ENCODE measurements around the gene PFAS. TPM values are rescaled to one million over a fixed set of nuclear protein-coding genes. Genes with fewer than 3 reads are reported as not detected.
A peak's percentile ranks its signal among the peaks of the same experiment; 100 is the strongest.

The PFAS gene
- polyA plus RNA-seq, 1 experiment: 14.0 TPM

GRCh38 chr17:8227238-8227581, 21.9 kb upstream of the PFAS start:
- H3K4me3 ChIP-seq (ENCODE audit: low read depth, low read length): peak overlapping the region; percentile 56
- POLR2A ChIA-PET: interaction anchor here (0.6 to 1.0 kb wide), 5 partner anchors 17 to 246 kb away, joined by 3 to 4 read pairs (median 4); partner anchors contain the start of genes AURKB and CTC1
- no peaks in the 10 kb centered on the region for H3K27me3 ChIP-seq (ENCODE audit: control insufficient read depth, insufficient read depth, low read length)
- CTCF ChIA-PET: interaction anchor here (1.1 kb wide), 1 partner anchor 13 kb away, joined by 3 read pairs; no protein-coding TSS in a partner anchor
- H3K27ac ChIP-seq (ENCODE audit: low read depth, low read length): peak overlapping the region; percentile 72
- TF ChIP-seq, protein P1, sequence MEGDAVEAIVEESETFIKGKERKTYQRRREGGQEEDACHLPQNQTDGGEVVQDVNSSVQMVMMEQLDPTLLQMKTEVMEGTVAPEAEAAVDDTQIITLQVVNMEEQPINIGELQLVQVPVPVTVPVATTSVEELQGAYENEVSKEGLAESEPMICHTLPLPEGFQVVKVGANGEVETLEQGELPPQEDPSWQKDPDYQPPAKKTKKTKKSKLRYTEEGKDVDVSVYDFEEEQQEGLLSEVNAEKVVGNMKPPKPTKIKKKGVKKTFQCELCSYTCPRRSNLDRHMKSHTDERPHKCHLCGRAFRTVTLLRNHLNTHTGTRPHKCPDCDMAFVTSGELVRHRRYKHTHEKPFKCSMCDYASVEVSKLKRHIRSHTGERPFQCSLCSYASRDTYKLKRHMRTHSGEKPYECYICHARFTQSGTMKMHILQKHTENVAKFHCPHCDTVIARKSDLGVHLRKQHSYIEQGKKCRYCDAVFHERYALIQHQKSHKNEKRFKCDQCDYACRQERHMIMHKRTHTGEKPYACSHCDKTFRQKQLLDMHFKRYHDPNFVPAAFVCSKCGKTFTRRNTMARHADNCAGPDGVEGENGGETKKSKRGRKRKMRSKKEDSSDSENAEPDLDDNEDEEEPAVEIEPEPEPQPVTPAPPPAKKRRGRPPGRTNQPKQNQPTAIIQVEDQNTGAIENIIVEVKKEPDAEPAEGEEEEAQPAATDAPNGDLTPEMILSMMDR (IDR thresholded peaks at IDR 0.05; ENCODE audit: low read depth, low read length): no peak
- no peak for DNase-seq (ENCODE audit: low read depth, low spot score)
- no peaks in the 10 kb centered on the region; the same call in 1 of the 2 replicates for H3K9me3 ChIP-seq (ENCODE audit: control insufficient read depth, insufficient read depth, low read length)

GRCh38 chr17:8231701-8232100, 17.4 kb upstream of the PFAS start:
- POLR2A ChIA-PET: no interaction called here
- CTCF ChIA-PET: no interaction called here
- Histone ChIP-seq H3K4me3 (ENCODE audit: low read depth, low read length) (no peak overlapping the region), H3K27ac (ENCODE audit: low read depth, low read length) (no peak overlapping the region), H3K9me3 (ENCODE audit: control insufficient read depth, insufficient read depth, low read length) (no peaks in the 10 kb centered on the region), H3K27me3 (ENCODE audit: control insufficient read depth, insufficient read depth, low read length) (no peaks in the 10 kb centered on the region)
- DNase-seq (ENCODE audit: low read depth, low spot score): no peak
- TF ChIP-seq, protein P1 (IDR thresholded peaks at IDR 0.05; ENCODE audit: low read depth, low read length): no peak

DNA sequence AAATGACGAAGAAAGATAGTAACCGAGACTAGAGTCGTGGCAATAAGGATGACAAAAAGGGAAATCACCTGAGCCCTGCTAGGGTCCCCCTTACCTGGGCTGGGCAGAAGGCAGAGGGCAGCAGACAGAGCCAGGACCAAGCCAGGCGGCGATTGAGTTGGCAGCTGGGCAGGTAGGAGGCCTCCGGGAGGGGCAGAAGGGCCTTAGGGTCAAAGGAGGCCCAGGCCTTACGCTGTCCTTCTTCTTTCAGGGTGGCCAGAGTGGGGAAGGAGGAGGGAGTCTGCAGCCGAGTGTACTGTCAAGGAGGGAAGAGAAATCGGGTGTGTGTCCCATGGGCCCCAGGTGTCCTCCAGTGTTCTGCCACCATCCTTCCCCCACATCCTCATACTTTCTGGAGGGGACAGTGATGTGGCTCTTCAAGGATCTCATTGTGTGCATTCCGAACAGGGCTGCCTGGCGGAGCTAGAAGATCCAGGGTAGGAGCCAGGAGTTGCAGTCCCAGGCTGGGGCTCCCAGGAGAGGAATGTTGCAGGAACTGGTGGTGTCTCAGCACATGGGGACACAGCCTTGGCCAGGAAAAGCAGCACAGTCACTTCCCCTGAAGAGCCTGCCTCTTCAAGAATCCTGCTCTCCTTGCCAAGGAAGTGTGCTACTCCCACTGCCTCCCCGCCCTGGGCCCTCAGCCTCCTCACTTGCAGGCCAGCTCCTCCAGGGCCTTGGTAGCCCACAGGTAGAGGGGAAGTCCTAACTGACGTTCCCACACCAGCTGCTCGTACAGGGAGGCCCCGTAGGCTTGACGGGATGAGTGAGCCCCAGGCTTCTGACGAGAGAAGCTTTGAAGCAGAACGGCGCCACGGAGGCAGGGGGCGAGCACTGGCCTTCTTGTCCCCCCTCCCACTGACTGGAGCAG, 14.5 kb upstream of the PFAS start:
- DNase-seq (ENCODE audit: low read depth, low spot score): no peak
- Histone ChIP-seq H3K27me3 (ENCODE audit: control insufficient read depth, insufficient read depth, low read length) (no peaks in the 10 kb centered on the region), H3K9me3 (ENCODE audit: control insufficient read depth, insufficient read depth, low read length) (no peaks in the 10 kb centered on the region), H3K4me3 (ENCODE audit: low read depth, low read length) (no peak overlapping the region), H3K27ac (ENCODE audit: low read depth, low read length) (no peak overlapping the region)
- POLR2A ChIA-PET: no interaction called here
- TF ChIP-seq, protein P1 (IDR thresholded peaks at IDR 0.05; ENCODE audit: low read depth, low read length): no peak
- CTCF ChIA-PET: no interaction called here

DNA sequence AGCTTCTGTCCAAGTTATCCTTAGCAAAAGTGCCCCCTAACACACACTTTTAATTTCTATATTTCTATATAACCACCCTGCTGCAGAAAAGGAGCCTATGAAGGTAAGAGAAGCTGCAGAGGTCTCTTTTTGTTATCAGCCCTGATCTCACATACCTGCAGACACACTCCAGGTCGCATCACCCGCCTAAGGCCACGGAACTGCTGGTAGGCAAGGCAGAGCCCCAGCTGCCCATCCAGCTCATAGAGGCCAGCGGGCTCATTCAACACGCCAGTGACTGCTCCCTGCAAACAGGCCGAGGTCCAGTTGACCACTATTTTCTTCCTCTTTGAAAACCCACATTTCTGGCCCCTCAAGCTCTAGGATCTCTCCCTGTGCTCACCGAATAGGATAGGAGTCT, 13.4 kb upstream of the PFAS start:
- ChIA-PET POLR2A (no interaction called here), CTCF (no interaction called here)
- H3K9me3 ChIP-seq (ENCODE audit: control insufficient read depth, insufficient read depth, low read length): no peaks in the 10 kb centered on the region
- H3K27ac ChIP-seq (ENCODE audit: low read depth, low read length): no peak overlapping the region
- no peak for DNase-seq (ENCODE audit: low read depth, low spot score)
- TF ChIP-seq, protein P1 (IDR thresholded peaks at IDR 0.05; ENCODE audit: low read depth, low read length): no peak
- H3K27me3 ChIP-seq (ENCODE audit: control insufficient read depth, insufficient read depth, low read length): no peaks in the 10 kb centered on the region
- H3K4me3 ChIP-seq (ENCODE audit: low read depth, low read length): no peak overlapping the region

- POLR2A ChIA-PET: no interaction called here
- TF ChIP-seq, protein P1 (IDR thresholded peaks at IDR 0.05; ENCODE audit: low read depth, low read length): no peak
These were observed 11.9 kb upstream of the PFAS start for GRCh38 chr17:8237175-8237574.

More at GRCh38 chr17:8237175-8237574, 11.9 kb upstream of the PFAS start:
- Histone ChIP-seq H3K9me3 (ENCODE audit: control insufficient read depth, insufficient read depth, low read length) (no peaks in the 10 kb centered on the region), H3K27me3 (ENCODE audit: control insufficient read depth, insufficient read depth, low read length) (no peaks in the 10 kb centered on the region), H3K4me3 (ENCODE audit: low read depth, low read length) (no peak overlapping the region), H3K27ac (ENCODE audit: low read depth, low read length) (no peak overlapping the region)
- CTCF ChIA-PET: no interaction called here
- DNase-seq (ENCODE audit: low read depth, low spot score): no peak

Data from AG04450 (cell line).